Right renal cortex interstitium (tissue), 3 donors: Measurements from ENCODE around the gene GCNA. TPM values are rescaled to one million over a fixed set of nuclear protein-coding genes. Genes with fewer than 3 reads are reported as not detected.
"Not testable (repeated sequence)": the region's sequence is repeated elsewhere in the genome, so short reads cannot be mapped to it uniquely, and the experiment has no call there.

Source experiments
- DNase-seq, 3 donors: peaks; one replicate each; pipeline ENCODE4 v3.0.0-alpha.2; 2013; ENCODE audit warnings: low read depth in 3 of 3, low spot score in 2 of 3
- polyA plus RNA-seq, 3 donors: library from polyadenylated mRNA; unstranded; fragments of 120-200 nt; gene quantifications; one replicate each; pipeline ENCODE4 v1.2.1, GENCODE V29; 2013; ENCODE audit not compliant: insufficient read length in 3 of 3

Gene GCNA
- polyA plus RNA-seq, 3 donors: 2.1 to 2.5 (median 2.4) TPM

- DNase-seq: no peak
These were observed 59.0 kb downstream of the GCNA start for GRCh38 chrX:71637253-71637618.

GRCh38 chrX:71637848-71638247 is 59.6 kb downstream of the GCNA start:
- no peak for DNase-seq

GRCh38 chrX:71638409-71638808 is 60.2 kb downstream of the GCNA start:
- no peak for DNase-seq

- no peak for DNase-seq
These were observed 61.8 kb downstream of the GCNA start for GRCh38 chrX:71640002-71640401.

- DNase-seq: not testable (repeated sequence)
These were observed 66.2 kb downstream of the GCNA start for GRCh38 chrX:71644406-71644805.

DNA sequence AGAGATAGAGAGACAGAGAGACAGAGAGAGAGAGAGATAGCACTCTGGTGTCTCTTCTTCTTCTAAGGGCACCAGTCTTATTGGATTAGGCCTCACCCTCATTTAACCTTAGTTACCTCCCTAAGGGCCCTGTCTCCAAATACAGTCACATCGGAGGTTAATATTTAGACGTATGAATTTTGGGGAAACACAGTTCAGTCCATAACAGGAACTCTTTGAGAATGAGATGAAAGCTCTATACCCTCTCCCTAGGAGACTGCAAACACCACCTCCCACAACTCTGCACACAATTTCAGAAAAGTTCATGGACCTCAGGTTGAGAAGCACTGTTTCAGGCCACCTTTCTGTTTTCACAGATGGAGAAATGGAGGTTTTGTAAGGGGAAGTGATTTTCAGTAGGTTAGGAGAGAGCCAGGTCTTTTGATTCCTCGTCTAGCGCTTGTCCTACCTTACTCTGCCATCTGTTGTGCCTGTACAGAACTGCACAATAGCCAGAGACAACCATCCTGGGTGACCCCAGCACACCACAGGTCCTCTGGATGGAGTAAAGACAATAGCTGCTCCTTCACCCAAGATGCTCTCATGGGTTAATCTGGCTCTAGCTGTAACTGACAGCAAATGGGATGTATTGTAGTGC is 72.2 kb downstream of the GCNA start:
- no peak for DNase-seq

DNA sequence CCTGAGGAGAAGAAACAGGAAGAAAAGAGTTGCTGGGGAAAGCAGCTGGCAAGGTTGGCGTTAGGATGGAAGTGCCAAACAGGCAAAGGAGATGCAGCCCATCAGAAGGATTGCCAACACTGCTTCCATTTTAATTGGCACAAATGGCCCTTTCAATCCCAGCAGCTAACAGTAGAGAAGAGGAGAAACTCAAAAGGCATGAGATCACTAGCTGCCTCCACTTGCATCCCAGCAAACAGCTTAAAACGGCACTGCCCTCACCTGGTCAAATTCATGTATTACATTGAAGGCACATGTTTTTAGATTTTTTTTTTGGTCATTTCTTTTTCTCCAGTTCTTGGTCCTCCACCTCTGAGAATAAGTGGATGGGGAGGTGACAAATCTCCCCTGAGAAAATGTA is 74.2 kb downstream of the GCNA start:
- peak in 2 of 3 donors; percentile 14 to 24 for DNase-seq

DNA sequence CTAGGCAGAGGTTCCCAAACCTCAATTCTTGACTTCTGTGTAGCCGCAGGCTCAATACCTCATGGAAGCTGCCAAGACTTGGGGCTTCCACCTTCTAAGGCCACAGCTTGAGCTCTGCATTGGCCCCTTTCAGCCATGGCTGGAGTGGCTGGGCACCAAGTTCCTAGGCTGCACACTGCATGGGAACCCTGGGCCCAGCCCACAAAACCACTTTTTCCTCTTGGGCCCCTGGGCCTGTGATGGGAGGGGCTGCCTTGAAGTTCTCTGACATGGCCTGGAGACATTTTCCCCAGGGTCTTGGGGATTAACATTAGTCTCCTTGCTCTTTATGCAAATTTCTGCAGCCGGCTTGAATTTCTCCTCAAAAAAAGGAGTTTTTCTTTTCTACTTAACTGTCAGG is 75.1 kb downstream of the GCNA start:
- DNase-seq: no peak

GRCh38 chrX:71657267-71657666 is 79.0 kb downstream of the GCNA start:
- DNase-seq: no peak

GRCh38 chrX:71659342-71659741 is 81.1 kb downstream of the GCNA start:
- no peak for DNase-seq

- no peak for DNase-seq
These were observed 81.7 kb downstream of the GCNA start for GRCh38 chrX:71659959-71660358.

GRCh38 chrX:71660562-71661416 is 82.6 kb downstream of the GCNA start:
- no peak for DNase-seq

DNA sequence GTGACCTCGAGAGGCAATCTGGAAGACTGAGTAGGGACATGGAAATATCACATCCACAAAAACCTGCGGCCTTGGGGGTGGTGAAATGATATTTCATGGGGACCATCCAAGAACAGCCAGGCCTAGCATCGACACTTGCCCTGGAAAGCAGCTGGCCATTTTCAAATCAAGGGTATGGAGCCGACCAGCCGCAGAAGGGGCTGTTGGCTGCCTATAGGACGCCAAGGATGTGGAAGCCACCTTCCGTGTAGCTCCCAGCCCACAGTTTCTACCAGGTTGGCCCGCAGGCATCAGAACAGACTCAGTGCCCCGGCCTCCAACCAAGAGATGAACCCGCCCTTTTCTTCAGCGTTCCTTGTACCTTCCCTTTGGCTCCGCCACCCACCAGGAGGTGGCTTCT is 83.7 kb downstream of the GCNA start:
- DNase-seq: no peak

GRCh38 chrX:71662654-71663053 is 84.4 kb downstream of the GCNA start:
- not testable (repeated sequence) for DNase-seq

Other genes starting within 250 kb of the GCNA start
- 10 to 100 TPM; 43.4 to 47.4 (median 45.8) TPM for gene TAF1, start 212.1 kb upstream of the GCNA start, polyA plus RNA-seq
- 100 to 1,000 TPM; 160 to 210 (median 176) TPM for gene OGT, start 45.3 kb upstream of the GCNA start, polyA plus RNA-seq
- gene CXCR3, start 40.1 kb downstream of the GCNA start, polyA plus RNA-seq: under 1 TPM; 0.10 to 0.19 (median 0.17) TPM
- not detected for gene CXorf49, start 139.8 kb downstream of the GCNA start, polyA plus RNA-seq
- not detected for gene CXorf49B, start 184.9 kb downstream of the GCNA start, polyA plus RNA-seq